OCI-LY1 (cell line): ENCODE results near the gene ZFYVE28.

Experiments
- EZH2 ChIP-seq: fragments of 200-600 bp; sonication (generic), shearing (Covaris generic); IDR thresholded peaks from 2 replicates; pipeline ENCODE4 v1.8.0; 2017; ENCODE audit warnings: borderline replicate concordance, mixed run types, mild to moderate bottlenecking, antibody characterized with exemption, low read length, moderate library complexity, mixed read lengths
- TF ChIP-seq, protein P1 (sequence below): fragments of 200-600 bp; sonication (generic), shearing (Covaris generic); IDR thresholded peaks from 2 replicates; pipeline ENCODE4 v1.5.1; 2017; ENCODE audit warnings: mild to moderate bottlenecking, antibody characterized with exemption, low read length, moderate library complexity, mixed read lengths

DNA sequence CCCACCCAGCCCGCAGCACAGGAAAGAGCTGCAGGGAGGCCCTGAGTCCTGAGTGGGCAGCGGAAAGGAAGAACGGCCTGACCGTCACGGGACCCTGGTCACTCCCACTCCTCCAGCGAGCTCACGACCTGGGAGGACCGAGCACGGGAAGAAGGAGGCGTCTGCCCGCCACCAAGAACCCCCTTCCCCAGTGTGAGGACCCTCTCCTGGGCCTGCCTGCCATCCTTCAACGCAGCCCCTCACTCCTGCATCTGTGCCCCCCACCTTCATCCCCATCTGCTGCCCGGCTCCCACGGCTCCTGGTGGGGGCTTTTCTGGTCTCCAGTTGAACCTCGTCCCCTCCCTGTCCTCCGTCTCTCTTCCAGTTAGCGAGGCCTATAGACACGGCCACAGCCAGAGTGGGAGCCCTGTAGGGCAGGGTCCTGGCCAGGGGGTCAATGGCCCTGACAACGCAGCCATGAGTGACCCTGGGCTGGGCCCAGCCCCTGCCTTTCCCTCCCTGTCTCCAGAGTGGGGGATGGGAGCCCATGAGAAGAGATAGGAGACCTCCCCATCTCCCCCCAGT is 115.2 kb downstream of the ZFYVE28 start:
- TF ChIP-seq EZH2, result no peak
- TF ChIP-seq, protein P1, sequence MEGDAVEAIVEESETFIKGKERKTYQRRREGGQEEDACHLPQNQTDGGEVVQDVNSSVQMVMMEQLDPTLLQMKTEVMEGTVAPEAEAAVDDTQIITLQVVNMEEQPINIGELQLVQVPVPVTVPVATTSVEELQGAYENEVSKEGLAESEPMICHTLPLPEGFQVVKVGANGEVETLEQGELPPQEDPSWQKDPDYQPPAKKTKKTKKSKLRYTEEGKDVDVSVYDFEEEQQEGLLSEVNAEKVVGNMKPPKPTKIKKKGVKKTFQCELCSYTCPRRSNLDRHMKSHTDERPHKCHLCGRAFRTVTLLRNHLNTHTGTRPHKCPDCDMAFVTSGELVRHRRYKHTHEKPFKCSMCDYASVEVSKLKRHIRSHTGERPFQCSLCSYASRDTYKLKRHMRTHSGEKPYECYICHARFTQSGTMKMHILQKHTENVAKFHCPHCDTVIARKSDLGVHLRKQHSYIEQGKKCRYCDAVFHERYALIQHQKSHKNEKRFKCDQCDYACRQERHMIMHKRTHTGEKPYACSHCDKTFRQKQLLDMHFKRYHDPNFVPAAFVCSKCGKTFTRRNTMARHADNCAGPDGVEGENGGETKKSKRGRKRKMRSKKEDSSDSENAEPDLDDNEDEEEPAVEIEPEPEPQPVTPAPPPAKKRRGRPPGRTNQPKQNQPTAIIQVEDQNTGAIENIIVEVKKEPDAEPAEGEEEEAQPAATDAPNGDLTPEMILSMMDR, result no peak
